HepG2 (cell line): Measurements from ENCODE around the gene ANKRD40. TPM values are rescaled to one million over a fixed set of nuclear protein-coding genes. Genes with fewer than 3 reads are reported as not detected.

Experiments
- CTCF ChIP-seq: sonication (generic); formaldehyde crosslinking; IDR thresholded peaks from 2 replicates; pipeline ENCODE4 v1.5.0; 2020; ENCODE audit warnings: mild to moderate bottlenecking, missing genetic modification reagents, moderate library complexity
- ELK4 ChIP-seq: sonication (generic); formaldehyde crosslinking; IDR thresholded peaks from 2 replicates; pipeline ENCODE4 v1.9.0; 2021; ENCODE audit warnings: missing genetic modification reagents, borderline replicate concordance
- ETS1 ChIP-seq: sonication (generic); formaldehyde crosslinking; IDR thresholded peaks from 2 replicates; pipeline ENCODE4 v1.4.0; 2020; ENCODE audit warnings: missing genetic modification reagents
- HDAC1 ChIP-seq: sonication (generic); formaldehyde crosslinking; IDR thresholded peaks from 2 replicates; pipeline ENCODE4 v1.5.1; 2020; ENCODE audit warnings: mild to moderate bottlenecking, missing genetic modification reagents
- HES4 ChIP-seq: sonication (generic); formaldehyde crosslinking; IDR thresholded peaks from 2 replicates; pipeline ENCODE4 v1.9.0; 2021; ENCODE audit warnings: mild to moderate bottlenecking, missing genetic modification reagents, borderline replicate concordance
- HOMEZ ChIP-seq: IDR thresholded peaks from 2 replicates; pipeline ENCODE4 v1.6.1; 2016; ENCODE audit warnings: low read depth
- MATR3 ChIP-seq: sonication (generic); formaldehyde crosslinking; IDR thresholded peaks from 2 replicates; pipeline ENCODE4 v1.4.0; 2020; ENCODE audit warnings: missing genetic modification reagents
- NFKBIZ ChIP-seq: IDR thresholded peaks from 2 replicates; pipeline ENCODE4 v1.6.1; 2018; ENCODE audit warnings: missing genetic modification reagents, missing compliant biosample characterization
- NFRKB ChIP-seq: fragments of 450-650 bp; IDR thresholded peaks from 2 replicates; pipeline ENCODE4 v1.6.1; 2017
- NFYB ChIP-seq: sonication (generic); formaldehyde crosslinking; IDR thresholded peaks from 2 replicates; pipeline ENCODE4 v1.4.0; 2020; ENCODE audit warnings: missing genetic modification reagents
- NR2F6 ChIP-seq, 2 experiments: IDR thresholded peaks; 2 replicates each; pipeline ENCODE4 v1.6.1; 2016; ENCODE audit warnings: antibody characterized with exemption in 1 of 2, mild to moderate bottlenecking in 1 of 2
- RCOR2 ChIP-seq: IDR thresholded peaks from 2 replicates; pipeline ENCODE4 v1.6.1; 2016; ENCODE audit warnings: missing biosample characterization, missing genetic modification reagents
- TEF ChIP-seq: sonication (generic); formaldehyde crosslinking; IDR thresholded peaks from 2 replicates; pipeline ENCODE4 v1.5.0; 2020; ENCODE audit warnings: missing genetic modification reagents
- ZNF382 ChIP-seq: sonication (generic); formaldehyde crosslinking; IDR thresholded peaks from 2 replicates; pipeline ENCODE4 v1.5.0; 2020; ENCODE audit warnings: missing genetic modification reagents, mild to moderate bottlenecking, borderline replicate concordance
- ZNF550 ChIP-seq: sonication (generic); formaldehyde crosslinking; IDR thresholded peaks from 2 replicates; pipeline ENCODE4 v1.4.0; 2020; ENCODE audit warnings: mild to moderate bottlenecking, missing genetic modification reagents, borderline replicate concordance
- ZNF552 ChIP-seq: sonication (generic); formaldehyde crosslinking; IDR thresholded peaks from 2 replicates; pipeline ENCODE4 v1.9.0; 2022; ENCODE audit warnings: missing genetic modification reagents, mild to moderate bottlenecking, borderline replicate concordance
- ZNF775 ChIP-seq: sonication (generic); formaldehyde crosslinking; IDR thresholded peaks from 2 replicates; pipeline ENCODE4 v1.4.0; 2020; ENCODE audit warnings: missing genetic modification reagents, mild to moderate bottlenecking, moderate library complexity, borderline replicate concordance
- ZNF777 ChIP-seq: sonication (generic); formaldehyde crosslinking; IDR thresholded peaks from 2 replicates; pipeline ENCODE4 v1.4.0; 2020; ENCODE audit warnings: missing genetic modification reagents
- polyA plus RNA-seq, 8 experiments: library from polyadenylated mRNA; depleted of rRNA in 3 of 8; stranded (reverse) in 7 of 8; unstranded in 1 of 8; fragments of >200 nt; fragmentation: Illumina TruSeq in 4 of 8; extraction: Trizol in 4 of 8; gene quantifications; 2 replicates each; pipeline versions ENCODE4 v1.2.1 to v1.2.3, GENCODE V29; 2011 to 2016; ENCODE audit warnings: low read depth in 4 of 8, missing spikeins in 1 of 8, mixed read lengths in 1 of 8; ENCODE audit not compliant: insufficient read depth in 1 of 8
- total RNA-seq, 5 experiments: library from RNA; depleted of rRNA; stranded (reverse); fragments of >200 nt; fragmentation: Illumina TruSeq; extraction: Trizol; gene quantifications; 2 replicates each; pipeline ENCODE4 v1.2.3, GENCODE V29; 2016; ENCODE audit warnings: low read depth in 1 of 5

ANKRD40 gene
- total and polyA plus RNA-seq, 2 of the 13 experiments (the other 11 are each of a cell fraction or from before 2014, with no cell fraction given), result 35.0 to 46.4 TPM

GRCh38 chr17:50687200-50688066, 20.3 kb downstream of the ANKRD40 start (continued):
- TF ChIP-seq NFKBIZ (CRISPR knock-in tag) (0 out of 2 replicates have a peak, but pooled peaks have one; percentile 46), HES4 (CRISPR knock-in tag) (no peak), NR2F6 (IDR thresholded peaks at IDR 0.05) (peak; percentile 6; the same call in 1 of the 2 replicates), NR2F6 (CRISPR knock-in tag; IDR thresholded peaks at IDR 0.05) (peak; percentile 28; the same call in 1 of the 2 replicates), RCOR2 (no peak; the same call in 1 of the 2 replicates), ELK4 (no peak), ZNF382 (CRISPR knock-in tag) (no peak), NFRKB (no peak), MATR3 (no peak), HDAC1 (CRISPR knock-in tag) (peak; percentile 12; the same call in 1 of the 2 replicates), CTCF (peak; percentile 12; the same call in 1 of the 2 replicates), HOMEZ (CRISPR knock-in tag) (no peak; the same call in 1 of the 2 replicates), ZNF777 (CRISPR knock-in tag) (no peak; the same call in 1 of the 2 replicates), NFYB (CRISPR knock-in tag) (no peak), ZNF552 (CRISPR knock-in tag) (no peak), ZNF550 (CRISPR knock-in tag) (no peak), ETS1 (0 out of 2 replicates have a peak, but pooled peaks have one; percentile 58), ZNF775 (CRISPR knock-in tag) (0 out of 2 replicates have a peak, but pooled peaks have one; percentile 70), TEF (CRISPR knock-in tag) (no peak)
